SK-N-SH treated with all-trans-retinoic acid at 6 μM for 48 hours (cell line): ENCODE results near the gene NRG4.

Experiments used
- ESRRG ChIP-seq: fragments of 250-450 bp; sonication (Bioruptor Pico); IDR thresholded peaks from 2 replicates; pipeline ENCODE4 v1.6.1; 2021; ENCODE audit warnings: mild to moderate bottlenecking
- PPARA ChIP-seq: fragments of 250-450 bp; sonication (Bioruptor Pico); IDR thresholded peaks from 2 replicates; pipeline ENCODE4 v1.5.0; 2020; ENCODE audit warnings: mild to moderate bottlenecking, borderline replicate concordance
- RARB ChIP-seq: fragments of 250-450 bp; sonication (Bioruptor Pico); IDR thresholded peaks from 2 replicates; pipeline ENCODE4 v1.8.0; 2021; ENCODE audit warnings: mild to moderate bottlenecking, moderate library complexity
- TOX ChIP-seq: fragments of 250-450 bp; sonication (Bioruptor Pico); IDR thresholded peaks from 2 replicates; pipeline ENCODE4 v1.8.0; 2021; ENCODE audit warnings: mild to moderate bottlenecking, moderate library complexity, borderline replicate concordance
- TF ChIP-seq, protein P1 (sequence below): fragments of 250-450 bp; sonication (Bioruptor Pico); IDR thresholded peaks from 2 replicates; pipeline ENCODE4 v1.8.0; 2021; ENCODE audit warnings: low read depth, mild to moderate bottlenecking, moderate library complexity, borderline replicate concordance

DNA sequence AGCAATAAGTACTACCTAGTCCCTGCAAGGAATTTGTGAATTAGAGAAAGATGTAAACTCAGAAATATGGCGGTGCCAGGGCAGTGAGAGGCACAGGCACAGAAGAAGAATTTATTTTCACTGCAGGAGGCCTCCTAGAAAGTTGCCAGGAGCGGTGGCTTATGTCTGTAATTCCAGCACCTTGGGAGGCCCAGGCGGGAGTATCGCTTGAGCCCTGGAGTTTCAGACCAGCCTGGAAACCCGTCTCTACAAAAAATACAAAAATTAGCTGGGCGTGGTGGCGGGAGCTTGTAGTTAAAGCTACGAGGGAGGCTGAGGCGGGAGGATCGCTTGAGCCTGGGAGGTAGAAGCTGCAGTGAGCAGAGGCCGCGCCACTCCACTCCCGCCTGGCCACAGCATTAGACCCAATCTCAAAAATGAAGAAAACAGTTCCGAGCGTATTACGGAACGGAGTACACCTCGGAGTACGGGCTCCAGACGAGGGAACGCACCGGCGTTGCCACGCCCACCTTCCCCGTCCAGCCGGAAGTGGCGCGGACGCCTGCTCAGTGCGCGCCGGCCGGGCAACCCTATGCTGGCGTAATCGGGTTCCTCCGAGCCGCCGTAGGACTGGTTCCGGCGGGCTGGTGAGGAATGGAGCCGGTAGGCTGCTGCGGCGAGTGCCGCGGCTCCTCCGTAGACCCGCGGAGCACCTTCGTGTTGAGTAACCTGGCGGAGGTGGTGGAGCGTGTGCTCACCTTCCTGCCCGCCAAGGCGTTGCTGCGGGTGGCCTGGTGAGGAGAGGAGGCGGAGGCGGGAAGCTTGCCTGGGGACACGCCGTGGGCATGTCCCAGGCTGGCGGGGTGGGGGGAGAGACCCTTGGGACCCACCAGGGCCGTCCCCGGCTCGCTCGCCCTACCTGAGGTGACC is 108.6 kb downstream of the NRG4 start, which contains the start of gene FBXO22:
- TF ChIP-seq, protein P1, sequence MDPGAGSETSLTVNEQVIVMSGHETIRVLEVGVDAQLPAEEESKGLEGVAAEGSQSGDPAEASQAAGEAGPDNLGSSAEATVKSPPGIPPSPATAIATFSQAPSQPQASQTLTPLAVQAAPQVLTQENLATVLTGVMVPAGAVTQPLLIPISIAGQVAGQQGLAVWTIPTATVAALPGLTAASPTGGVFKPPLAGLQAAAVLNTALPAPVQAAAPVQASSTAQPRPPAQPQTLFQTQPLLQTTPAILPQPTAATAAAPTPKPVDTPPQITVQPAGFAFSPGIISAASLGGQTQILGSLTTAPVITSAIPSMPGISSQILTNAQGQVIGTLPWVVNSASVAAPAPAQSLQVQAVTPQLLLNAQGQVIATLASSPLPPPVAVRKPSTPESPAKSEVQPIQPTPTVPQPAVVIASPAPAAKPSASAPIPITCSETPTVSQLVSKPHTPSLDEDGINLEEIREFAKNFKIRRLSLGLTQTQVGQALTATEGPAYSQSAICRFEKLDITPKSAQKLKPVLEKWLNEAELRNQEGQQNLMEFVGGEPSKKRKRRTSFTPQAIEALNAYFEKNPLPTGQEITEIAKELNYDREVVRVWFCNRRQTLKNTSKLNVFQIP = no peak
- TF ChIP-seq ESRRG (no peak), TOX (CRISPR knock-in tag) (no peak), RARB (CRISPR knock-in tag) (no peak), PPARA (CRISPR knock-in tag) (no peak)
